ENCODE data around the gene ATOH7.
"Not testable (repeated sequence)": the region's sequence is repeated elsewhere in the genome, so short reads cannot be mapped to it uniquely, and the experiment has no call there.

- not testable (repeated sequence) for TF ChIP-seq POLR2AphosphoS5, POLR2A (IDR thresholded peaks at IDR 0.05)
- TF ChIP-seq, protein P1, sequence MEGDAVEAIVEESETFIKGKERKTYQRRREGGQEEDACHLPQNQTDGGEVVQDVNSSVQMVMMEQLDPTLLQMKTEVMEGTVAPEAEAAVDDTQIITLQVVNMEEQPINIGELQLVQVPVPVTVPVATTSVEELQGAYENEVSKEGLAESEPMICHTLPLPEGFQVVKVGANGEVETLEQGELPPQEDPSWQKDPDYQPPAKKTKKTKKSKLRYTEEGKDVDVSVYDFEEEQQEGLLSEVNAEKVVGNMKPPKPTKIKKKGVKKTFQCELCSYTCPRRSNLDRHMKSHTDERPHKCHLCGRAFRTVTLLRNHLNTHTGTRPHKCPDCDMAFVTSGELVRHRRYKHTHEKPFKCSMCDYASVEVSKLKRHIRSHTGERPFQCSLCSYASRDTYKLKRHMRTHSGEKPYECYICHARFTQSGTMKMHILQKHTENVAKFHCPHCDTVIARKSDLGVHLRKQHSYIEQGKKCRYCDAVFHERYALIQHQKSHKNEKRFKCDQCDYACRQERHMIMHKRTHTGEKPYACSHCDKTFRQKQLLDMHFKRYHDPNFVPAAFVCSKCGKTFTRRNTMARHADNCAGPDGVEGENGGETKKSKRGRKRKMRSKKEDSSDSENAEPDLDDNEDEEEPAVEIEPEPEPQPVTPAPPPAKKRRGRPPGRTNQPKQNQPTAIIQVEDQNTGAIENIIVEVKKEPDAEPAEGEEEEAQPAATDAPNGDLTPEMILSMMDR (IDR thresholded peaks at IDR 0.05 in 8 of 11, conservative IDR thresholded peaks at IDR 0.05 in 3 of 11), result not testable (repeated sequence)
These were observed 45.9 kb upstream of the ATOH7 start for GRCh38 chr10:68277814-68278213.
